Thyroid gland (tissue), 4 donors: Measurements from ENCODE around the gene HOXD8. TPM values are rescaled to one million over a fixed set of nuclear protein-coding genes. Genes with fewer than 3 reads are reported as not detected.
A peak's percentile ranks its signal among the peaks of the same experiment; 100 is the strongest.

Experiments used
- DNase-seq, 2 donors: peaks; one replicate each; pipeline ENCODE4 v3.0.0-alpha.2; 2019
- H3K27ac ChIP-seq, 3 donors: fragments of 200-600 bp; sonication (generic); 1 replicate in 2 of 3; 2 replicates in 1 of 3; pipeline ENCODE4 v1.5.1; 2016 to 2019; ENCODE audit warnings: mild to moderate bottlenecking in 1 of 3, moderate library complexity in 1 of 3
- H3K27me3 ChIP-seq: fragments of 200-600 bp; sonication (generic); one replicate; pipeline ENCODE4 v1.5.1; 2019
- H3K36me3 ChIP-seq, 2 donors: fragments of 200-600 bp; sonication (generic); one replicate each; pipeline ENCODE4 v1.5.1; 2016 to 2019
- H3K4me1 ChIP-seq, 2 donors: fragments of 200-600 bp; sonication (generic); one replicate each; pipeline ENCODE4 v1.5.1; 2017 to 2019
- H3K4me3 ChIP-seq, 3 donors: fragments of 200-600 bp; sonication (generic); replicated peaks in 1 of 3; 1 replicate in 2 of 3; 2 replicates in 1 of 3; pipeline ENCODE4 v1.5.1; 2016; ENCODE audit warnings: mild to moderate bottlenecking in 1 of 3
- H3K9me3 ChIP-seq: fragments of 200-600 bp; sonication (generic); one replicate; pipeline ENCODE4 v1.5.1; 2017
- POLR2A ChIP-seq, 2 donors: fragments of 450-650 bp; IDR thresholded peaks; one replicate each; pipeline ENCODE4 v1.6.1; 2017; ENCODE audit warnings: antibody characterized with exemption in 2 of 2, mild to moderate bottlenecking in 2 of 2, moderate library complexity in 1 of 2
- WGBS, 2 donors: methylation state at CpG; one replicate each; pipeline ENCODE4 v1.1.5; 2017; 5-methylcytosine and 5-hydroxymethylcytosine counted together
- intact Hi-C: fragments of 100-400 bp; cut with DNase I; formaldehyde crosslinking; loops from one replicate; pipeline ENCODE4 v1.15.1; 2023
- total RNA-seq, 4 donors: library from RNA; depleted of rRNA; stranded (reverse); fragments of >200 nt; gene quantifications; one replicate each; pipeline ENCODE4 v1.2.3, GENCODE V29; 2016
- TF ChIP-seq, protein P1 (sequence below), 6 experiments: fragments of 200-600 bp in 3 of 6; fragments of 450-650 bp in 3 of 6; sonication (generic) in 3 of 6; IDR thresholded peaks; one replicate each; pipeline ENCODE4 v1.5.1; 2016 to 2019; ENCODE audit warnings: antibody characterized with exemption in 6 of 6, mild to moderate bottlenecking in 2 of 6, inconsistent platforms in 1 of 6, moderate library complexity in 1 of 6

HOXD8 gene
- total RNA-seq, 4 donors from 2014 or later: 4.1 to 24.9 (median 9.9) TPM

DNA sequence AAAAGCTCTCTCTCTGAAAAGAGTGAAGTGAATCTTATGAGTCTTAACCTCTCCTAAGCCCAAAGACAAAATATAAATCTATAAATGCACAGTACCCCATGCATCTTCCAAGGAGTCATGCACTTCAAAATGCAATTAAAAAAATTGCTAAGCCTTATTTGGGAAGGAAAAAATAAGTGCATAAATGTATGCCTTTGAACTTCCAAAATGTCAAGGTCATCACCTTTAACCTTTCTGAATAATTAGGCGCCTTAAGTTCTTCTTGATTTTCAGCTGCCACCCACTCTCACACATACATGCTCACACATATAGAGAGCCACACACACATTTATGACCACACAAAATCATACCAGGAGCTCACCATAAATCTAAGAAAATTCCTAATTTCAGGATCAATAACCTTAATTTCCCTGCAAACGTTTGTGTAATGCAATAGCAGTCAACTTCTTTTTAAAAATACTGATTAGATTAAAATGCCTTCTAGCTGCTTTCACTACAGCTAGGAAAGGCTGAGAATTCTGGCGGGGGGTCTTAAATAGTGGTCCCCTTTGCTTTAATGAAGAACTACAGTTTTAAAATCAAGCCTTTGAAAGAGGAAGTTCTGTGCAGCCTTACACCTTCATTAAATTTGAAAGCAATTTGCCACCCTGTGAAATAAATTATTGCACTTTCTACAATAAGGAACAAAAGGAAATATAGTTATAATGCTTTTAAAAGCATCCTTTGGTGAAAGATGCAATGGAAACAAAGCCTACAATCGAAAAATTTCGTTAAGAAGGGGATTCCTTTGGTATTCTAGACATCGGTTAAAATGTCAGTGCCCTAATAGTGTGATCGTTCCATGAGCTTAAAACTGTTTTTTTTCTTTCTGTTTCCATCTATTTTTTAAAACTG lies 18.8 kb upstream of the HOXD8 start:
- H3K27me3 ChIP-seq: peaks cover 67% of the 10 kb centered on the region
- H3K9me3 ChIP-seq: no peaks in the 10 kb centered on the region
- peaks cover 0 to 26% of the 10 kb centered on the region in 2 donors for H3K4me1 ChIP-seq
- no peaks in the 10 kb centered on the region for H3K36me3 ChIP-seq
- no peak overlapping the region for H3K4me3 ChIP-seq
- intact Hi-C loops: no loop called here
- no peak for DNase-seq
- no peak overlapping the region for H3K27ac ChIP-seq
- 20 to 21% methylated on average over 7 of the region's 7 CpGs for WGBS, 2 donors
- no peak for TF ChIP-seq POLR2A (IDR thresholded peaks at IDR 0.05)
- TF ChIP-seq, protein P1, sequence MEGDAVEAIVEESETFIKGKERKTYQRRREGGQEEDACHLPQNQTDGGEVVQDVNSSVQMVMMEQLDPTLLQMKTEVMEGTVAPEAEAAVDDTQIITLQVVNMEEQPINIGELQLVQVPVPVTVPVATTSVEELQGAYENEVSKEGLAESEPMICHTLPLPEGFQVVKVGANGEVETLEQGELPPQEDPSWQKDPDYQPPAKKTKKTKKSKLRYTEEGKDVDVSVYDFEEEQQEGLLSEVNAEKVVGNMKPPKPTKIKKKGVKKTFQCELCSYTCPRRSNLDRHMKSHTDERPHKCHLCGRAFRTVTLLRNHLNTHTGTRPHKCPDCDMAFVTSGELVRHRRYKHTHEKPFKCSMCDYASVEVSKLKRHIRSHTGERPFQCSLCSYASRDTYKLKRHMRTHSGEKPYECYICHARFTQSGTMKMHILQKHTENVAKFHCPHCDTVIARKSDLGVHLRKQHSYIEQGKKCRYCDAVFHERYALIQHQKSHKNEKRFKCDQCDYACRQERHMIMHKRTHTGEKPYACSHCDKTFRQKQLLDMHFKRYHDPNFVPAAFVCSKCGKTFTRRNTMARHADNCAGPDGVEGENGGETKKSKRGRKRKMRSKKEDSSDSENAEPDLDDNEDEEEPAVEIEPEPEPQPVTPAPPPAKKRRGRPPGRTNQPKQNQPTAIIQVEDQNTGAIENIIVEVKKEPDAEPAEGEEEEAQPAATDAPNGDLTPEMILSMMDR (IDR thresholded peaks at IDR 0.05): no peak

DNA sequence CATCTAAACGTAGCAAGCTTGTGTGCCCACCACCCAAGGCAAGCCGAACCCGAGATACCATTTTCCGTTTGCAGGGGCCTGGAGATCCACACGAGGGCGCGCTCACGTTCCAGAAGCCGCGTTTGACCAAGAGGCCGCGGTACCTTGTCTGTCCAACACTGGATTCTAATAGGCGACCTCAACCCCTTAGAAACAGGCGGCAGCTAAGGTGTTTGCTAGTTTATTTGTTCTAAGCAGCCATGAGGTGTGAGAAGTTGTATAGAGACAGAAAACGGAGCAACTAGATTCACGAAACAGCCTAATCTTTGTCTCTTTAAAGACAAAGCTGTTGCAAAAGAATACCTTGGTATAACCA lies 18.2 kb upstream of the HOXD8 start:
- Histone ChIP-seq H3K27me3 (peaks cover 67% of the 10 kb centered on the region), H3K4me1 (peaks cover 0 to 26% of the 10 kb centered on the region in 2 donors), H3K9me3 (no peaks in the 10 kb centered on the region), H3K4me3 (no peak overlapping the region), H3K27ac (no peak overlapping the region), H3K36me3 (no peaks in the 10 kb centered on the region)
- intact Hi-C loops: no loop called here
- WGBS, 2 donors: 4 to 5% methylated on average over 16 of the region's 16 CpGs
- no peak for TF ChIP-seq POLR2A (IDR thresholded peaks at IDR 0.05)
- TF ChIP-seq, protein P1 (IDR thresholded peaks at IDR 0.05): peak in 2 of 6 experiments; percentile 27 to 56
- DNase-seq: peak; percentile 38 to 44

DNA sequence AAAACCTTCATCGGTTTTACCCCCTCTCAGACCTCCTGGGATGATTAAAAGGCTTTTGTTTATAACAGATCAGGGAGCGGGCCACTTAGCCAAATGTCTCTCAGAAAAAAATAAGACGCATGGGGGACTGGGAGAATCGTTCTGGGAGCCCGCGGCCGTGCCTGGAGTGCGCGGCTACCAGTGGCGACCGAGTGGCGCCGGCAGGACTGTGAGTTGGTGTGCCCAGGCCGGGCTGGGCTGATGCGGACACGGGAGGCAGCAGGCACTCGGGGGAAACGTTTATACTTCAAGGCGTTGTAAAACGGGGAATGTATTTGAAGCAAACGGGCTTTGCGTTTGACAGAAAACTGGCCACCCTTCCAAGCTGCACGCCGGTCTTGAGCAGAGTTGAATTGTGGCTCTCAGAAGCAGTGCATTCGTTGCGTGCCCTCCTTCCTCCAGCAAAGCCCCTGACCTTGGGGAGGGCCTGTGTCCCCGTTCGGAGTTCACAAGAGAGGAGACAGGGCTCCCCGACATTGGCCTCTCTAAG lies 17.6 kb upstream of the HOXD8 start:
- Histone ChIP-seq H3K4me3 (no peak overlapping the region), H3K27me3 (peaks cover 67% of the 10 kb centered on the region), H3K9me3 (no peaks in the 10 kb centered on the region), H3K27ac (no peak overlapping the region), H3K36me3 (no peaks in the 10 kb centered on the region), H3K4me1 (peaks cover 0 to 19% of the 10 kb centered on the region in 2 donors)
- TF ChIP-seq POLR2A (IDR thresholded peaks at IDR 0.05): no peak
- TF ChIP-seq, protein P1 (IDR thresholded peaks at IDR 0.05): no peak
- DNase-seq: no peak
- intact Hi-C loops: no loop called here
- WGBS, 2 donors: 3 to 10% methylated on average over 29 of the region's 29 CpGs

DNA sequence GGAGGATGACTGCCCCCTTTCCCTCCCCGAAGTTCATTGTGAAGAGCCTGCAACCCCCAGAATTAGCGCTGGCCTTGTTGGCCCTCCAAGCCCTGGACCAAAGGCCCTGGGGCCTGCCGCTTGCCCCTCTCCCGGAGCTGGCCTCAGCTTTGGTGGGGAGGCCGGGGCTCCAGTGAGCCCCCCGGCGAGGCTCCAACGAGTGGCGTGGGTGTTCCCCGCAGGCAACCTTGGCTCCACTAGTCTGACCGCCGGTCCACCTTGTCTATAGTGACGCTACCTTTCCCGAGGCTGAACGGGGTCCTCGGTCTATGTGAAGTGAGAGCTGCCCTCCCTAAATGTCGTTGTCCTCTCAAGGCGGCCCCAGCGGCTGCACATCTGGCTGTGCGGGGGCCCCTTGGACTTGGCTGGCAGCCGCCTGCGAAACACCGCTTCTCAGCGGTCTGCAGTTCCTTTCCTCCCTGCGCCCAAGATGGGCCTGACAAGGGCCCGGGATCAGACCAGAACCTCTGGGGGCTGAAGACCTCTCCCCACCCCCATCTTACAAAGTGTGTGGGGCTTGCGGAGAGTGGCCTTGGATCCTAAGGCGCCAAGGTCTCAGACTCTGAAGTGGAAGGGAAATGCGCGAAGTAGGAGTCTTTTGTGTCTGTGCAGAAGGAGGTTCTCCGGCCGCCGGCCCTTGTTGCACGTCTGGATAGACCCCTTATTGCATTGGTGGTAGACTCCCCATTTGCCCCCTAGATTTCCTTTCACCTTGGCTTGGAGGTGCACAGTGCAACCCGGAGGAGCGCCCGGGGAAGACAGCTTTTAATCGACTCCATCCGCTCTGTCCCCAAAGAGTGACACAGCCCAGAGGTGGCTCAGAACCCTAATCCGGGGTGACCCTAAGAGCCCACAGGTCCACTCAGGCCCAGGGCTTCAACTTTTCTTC lies 16.9 kb upstream of the HOXD8 start:
- intact Hi-C loops: no loop called here
- Histone ChIP-seq H3K27ac (no peak overlapping the region), H3K27me3 (peaks cover 71% of the 10 kb centered on the region)

More for the DNA sequence above, 16.9 kb upstream of the HOXD8 start:
- H3K4me3 ChIP-seq: no peak overlapping the region
- no peaks in the 10 kb centered on the region for H3K36me3 ChIP-seq
- TF ChIP-seq POLR2A (IDR thresholded peaks at IDR 0.05): no peak
- TF ChIP-seq, protein P1 (IDR thresholded peaks at IDR 0.05): no peak
- no peak for DNase-seq
- WGBS, 2 donors: 7 to 9% methylated on average over 19 to 31 of the region's 40 CpGs
- H3K4me1 ChIP-seq: peaks cover 0 to 15% of the 10 kb centered on the region in 2 donors
- H3K9me3 ChIP-seq: no peaks in the 10 kb centered on the region
